ENCODE data around the gene DAB1. TPM values are rescaled to one million over a fixed set of nuclear protein-coding genes. Genes with fewer than 3 reads are reported as not detected.

DAB1 gene
- total RNA-seq, 2 experiments from 2014 or later = 1.2 to 2.1 TPM

DNA sequence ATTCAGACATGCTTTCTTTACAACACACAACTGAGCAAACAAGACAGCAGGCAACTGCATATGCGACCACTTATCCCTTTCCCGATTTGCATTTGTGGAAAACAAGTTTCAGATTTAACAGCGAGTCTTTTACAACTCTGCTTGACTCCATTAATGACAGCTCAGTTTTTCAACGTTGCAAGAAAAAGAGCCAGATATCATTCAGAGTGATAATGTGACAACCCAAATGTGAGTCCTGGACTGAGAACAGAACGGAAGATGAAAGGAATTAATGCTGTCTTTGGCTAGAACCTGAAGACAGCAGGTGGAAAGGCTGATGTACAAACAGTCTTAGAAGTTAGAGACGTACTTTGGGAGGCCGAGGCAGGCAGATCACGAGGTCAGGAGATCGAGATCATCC lies 375.0 kb downstream of the DAB1 start:
- CTCF ChIA-PET = no interaction called here
- DNase-seq = no peak
- H3K4me3 Mint-ChIP-seq = no peak overlapping the region
- H3K27ac Mint-ChIP-seq = no peak overlapping the region
- H3K36me3 Mint-ChIP-seq (ENCODE audit: low read depth) = no peaks in the 10 kb centered on the region
- POLR2A ChIA-PET = no interaction called here
- H3K9me3 Mint-ChIP-seq = no peaks in the 10 kb centered on the region
- no peaks in the 10 kb centered on the region for H3K27me3 Mint-ChIP-seq
- no peaks in the 10 kb centered on the region for H3K4me1 Mint-ChIP-seq

GRCh38 chr1:57046462-57046861 lies 377.4 kb downstream of the DAB1 start:
- no peak for DNase-seq
- Mint-ChIP-seq H3K27ac (no peak overlapping the region), H3K9me3 (no peaks in the 10 kb centered on the region), H3K36me3 (ENCODE audit: low read depth) (no peaks in the 10 kb centered on the region), H3K4me1 (no peaks in the 10 kb centered on the region), H3K4me3 (no peak overlapping the region), H3K27me3 (no peaks in the 10 kb centered on the region)
- ChIA-PET CTCF (no interaction called here), POLR2A (no interaction called here)

- Mint-ChIP-seq H3K4me3 (no peak overlapping the region), H3K36me3 (ENCODE audit: low read depth) (no peaks in the 10 kb centered on the region), H3K27me3 (no peaks in the 10 kb centered on the region), H3K4me1 (no peaks in the 10 kb centered on the region), H3K27ac (no peak overlapping the region), H3K9me3 (no peaks in the 10 kb centered on the region)
- ChIA-PET POLR2A (no interaction called here), CTCF (no interaction called here)
- DNase-seq = no peak
Observed at GRCh38 chr1:57041901-57042300, 382.0 kb downstream of the DAB1 start.

GRCh38 chr1:57040811-57041210 lies 383.0 kb downstream of the DAB1 start:
- no peaks in the 10 kb centered on the region for H3K9me3 Mint-ChIP-seq
- H3K27ac Mint-ChIP-seq = no peak overlapping the region
- H3K4me1 Mint-ChIP-seq = no peaks in the 10 kb centered on the region
- no peak overlapping the region for H3K4me3 Mint-ChIP-seq
- no peaks in the 10 kb centered on the region for H3K36me3 Mint-ChIP-seq (ENCODE audit: low read depth)
- ChIA-PET CTCF (no interaction called here), POLR2A (no interaction called here)
- no peak for DNase-seq
- no peaks in the 10 kb centered on the region for H3K27me3 Mint-ChIP-seq

- H3K27me3 Mint-ChIP-seq = no peaks in the 10 kb centered on the region
- no peaks in the 10 kb centered on the region for H3K36me3 Mint-ChIP-seq (ENCODE audit: low read depth)
- H3K27ac Mint-ChIP-seq = no peak overlapping the region
- ChIA-PET CTCF (no interaction called here), POLR2A (no interaction called here)
- H3K9me3 Mint-ChIP-seq = peaks cover 2% of the 10 kb centered on the region
- H3K4me3 Mint-ChIP-seq = no peak overlapping the region
- DNase-seq = no peak
- no peaks in the 10 kb centered on the region for H3K4me1 Mint-ChIP-seq
Observed at GRCh38 chr1:57036641-57037579, 386.9 kb downstream of the DAB1 start.

GRCh38 chr1:57034713-57035112 lies 389.1 kb downstream of the DAB1 start:
- Mint-ChIP-seq H3K36me3 (ENCODE audit: low read depth) (no peaks in the 10 kb centered on the region), H3K27me3 (no peaks in the 10 kb centered on the region), H3K27ac (no peak overlapping the region), H3K4me3 (no peak overlapping the region), H3K9me3 (peaks cover 2% of the 10 kb centered on the region), H3K4me1 (no peaks in the 10 kb centered on the region)
- DNase-seq = no peak
- POLR2A ChIA-PET = no interaction called here
- CTCF ChIA-PET = no interaction called here

- Mint-ChIP-seq H3K27ac (no peak overlapping the region), H3K27me3 (no peaks in the 10 kb centered on the region), H3K36me3 (ENCODE audit: low read depth) (no peaks in the 10 kb centered on the region), H3K4me1 (no peaks in the 10 kb centered on the region), H3K9me3 (peaks cover 4% of the 10 kb centered on the region), H3K4me3 (no peak overlapping the region)
- DNase-seq = no peak
- CTCF ChIA-PET = no interaction called here
- POLR2A ChIA-PET = no interaction called here
Observed at GRCh38 chr1:57033222-57034001, 390.4 kb downstream of the DAB1 start.

DNA sequence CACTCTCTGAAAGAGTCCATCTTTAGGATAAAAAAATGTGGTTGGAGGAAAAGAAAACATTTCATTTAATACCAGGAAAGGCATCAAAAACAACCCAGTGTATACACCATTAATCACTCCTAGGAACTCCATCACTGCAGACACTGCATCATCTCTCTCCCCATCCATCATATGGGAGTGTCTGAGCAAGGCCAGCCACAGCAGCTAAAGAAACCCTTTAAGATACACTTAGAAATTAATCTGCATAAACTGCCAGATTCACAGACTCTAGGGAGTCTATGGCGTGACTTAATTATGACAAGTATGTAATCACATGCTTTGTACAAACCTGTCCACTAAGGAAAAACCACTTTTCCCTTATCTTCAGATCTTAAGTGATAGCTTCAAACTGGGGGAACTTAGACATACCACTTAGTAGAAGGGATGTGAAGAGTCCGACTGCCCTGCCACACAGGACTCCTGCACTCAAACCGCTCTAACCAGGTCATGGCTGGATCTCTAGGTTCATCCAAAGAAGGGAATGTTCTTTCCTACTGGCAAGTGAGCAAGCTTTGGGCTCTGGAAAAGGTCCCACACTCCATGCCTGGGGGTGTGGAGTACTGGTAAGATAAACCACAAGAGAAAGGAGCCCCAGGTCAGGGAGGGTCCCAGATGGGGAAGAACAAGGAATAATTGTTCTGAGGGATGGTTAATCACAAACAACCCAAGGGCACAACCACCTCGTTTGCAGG lies 397.1 kb downstream of the DAB1 start:
- H3K27ac Mint-ChIP-seq = no peak overlapping the region
- H3K4me3 Mint-ChIP-seq = no peak overlapping the region
- H3K4me1 Mint-ChIP-seq = no peaks in the 10 kb centered on the region
- no peak for DNase-seq
- CTCF ChIA-PET = no interaction called here
- no peaks in the 10 kb centered on the region for H3K36me3 Mint-ChIP-seq (ENCODE audit: low read depth)
- POLR2A ChIA-PET = no interaction called here
- peaks cover 6% of the 10 kb centered on the region for H3K9me3 Mint-ChIP-seq
- H3K27me3 Mint-ChIP-seq = no peaks in the 10 kb centered on the region

GRCh38 chr1:57024855-57025254 lies 399.0 kb downstream of the DAB1 start:
- H3K36me3 Mint-ChIP-seq (ENCODE audit: low read depth) = no peaks in the 10 kb centered on the region
- H3K27ac Mint-ChIP-seq = no peak overlapping the region
- H3K4me3 Mint-ChIP-seq = no peak overlapping the region
- H3K9me3 Mint-ChIP-seq = peaks cover 6% of the 10 kb centered on the region
- no peak for DNase-seq
- ChIA-PET CTCF (no interaction called here), POLR2A (no interaction called here)
- H3K27me3 Mint-ChIP-seq = no peaks in the 10 kb centered on the region
- no peaks in the 10 kb centered on the region for H3K4me1 Mint-ChIP-seq

DNA sequence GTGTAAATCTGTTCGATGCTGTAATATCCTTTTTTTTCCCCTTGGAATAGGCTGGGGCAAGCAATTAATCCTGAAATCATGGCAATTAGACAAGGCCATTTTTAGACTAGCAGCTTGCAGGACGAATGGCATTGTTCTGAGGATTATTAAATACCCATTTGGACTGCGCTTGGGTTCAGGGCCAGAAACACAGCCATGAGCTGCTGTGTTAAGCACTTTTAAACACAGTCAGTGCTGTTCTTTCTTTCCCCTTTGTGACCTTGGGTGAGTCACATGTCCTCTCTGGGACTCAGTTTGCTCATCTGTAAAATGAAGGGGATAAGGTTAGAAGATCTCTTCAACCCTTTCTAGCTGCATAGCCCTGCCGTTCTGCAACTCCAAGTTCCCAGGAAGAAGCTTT lies 399.4 kb downstream of the DAB1 start:
- H3K9me3 Mint-ChIP-seq = peaks cover 6% of the 10 kb centered on the region
- ChIA-PET POLR2A (no interaction called here), CTCF (no interaction called here)
- DNase-seq = no peak
- no peak overlapping the region for H3K27ac Mint-ChIP-seq
- no peaks in the 10 kb centered on the region for H3K27me3 Mint-ChIP-seq
- no peaks in the 10 kb centered on the region for H3K36me3 Mint-ChIP-seq (ENCODE audit: low read depth)
- no peak overlapping the region for H3K4me3 Mint-ChIP-seq
- no peaks in the 10 kb centered on the region for H3K4me1 Mint-ChIP-seq

- POLR2A ChIA-PET = no interaction called here
- Mint-ChIP-seq H3K4me1 (no peaks in the 10 kb centered on the region), H3K27ac (no peak overlapping the region), H3K9me3 (no peaks in the 10 kb centered on the region), H3K4me3 (no peak overlapping the region), H3K36me3 (ENCODE audit: low read depth) (no peaks in the 10 kb centered on the region), H3K27me3 (no peaks in the 10 kb centered on the region)
- CTCF ChIA-PET = no interaction called here
- no peak for DNase-seq
Observed at GRCh38 chr1:57020216-57020615, 403.6 kb downstream of the DAB1 start.

- no peak overlapping the region for H3K27ac Mint-ChIP-seq
- ChIA-PET POLR2A (no interaction called here), CTCF (no interaction called here)
- H3K4me1 Mint-ChIP-seq = no peaks in the 10 kb centered on the region
- DNase-seq = no peak
- no peaks in the 10 kb centered on the region for H3K27me3 Mint-ChIP-seq
- no peaks in the 10 kb centered on the region for H3K36me3 Mint-ChIP-seq (ENCODE audit: low read depth)
- H3K9me3 Mint-ChIP-seq = no peaks in the 10 kb centered on the region
- no peak overlapping the region for H3K4me3 Mint-ChIP-seq
Observed at GRCh38 chr1:57019236-57019839, 404.5 kb downstream of the DAB1 start.

GRCh38 chr1:57018119-57018518 lies 405.7 kb downstream of the DAB1 start:
- H3K4me3 Mint-ChIP-seq = no peak overlapping the region
- ChIA-PET POLR2A (no interaction called here), CTCF (no interaction called here)
- no peaks in the 10 kb centered on the region for H3K4me1 Mint-ChIP-seq
- DNase-seq = no peak
- no peaks in the 10 kb centered on the region for H3K9me3 Mint-ChIP-seq
- H3K27me3 Mint-ChIP-seq = no peaks in the 10 kb centered on the region
- H3K27ac Mint-ChIP-seq = no peak overlapping the region
- no peaks in the 10 kb centered on the region for H3K36me3 Mint-ChIP-seq (ENCODE audit: low read depth)

Data from activated CD4-positive, alpha-beta T cell treated with anti-CD3 and anti-CD28 coated beads, Interleukin-2, amount 10 ng/mL, durations not matched to agents 7 days and 5 days (primary cell).